GM12874 (cell line): Measurements from ENCODE around the gene FXN.

ENCODE experiments used
- CTCF ChIP-seq: IDR thresholded peaks from 2 replicates; pipeline ENCODE4 v1.5.1; 2011; ENCODE audit warnings: low read depth, mild to moderate bottlenecking, control low read depth, low read length, moderate library complexity; ENCODE audit not compliant: insufficient read depth

FXN gene

GRCh38 chr9:69070201-69070600 is 34.6 kb downstream of the FXN start:
- no peak for TF ChIP-seq CTCF

- TF ChIP-seq CTCF: no peak
Measured at GRCh38 chr9:69071059-69071458, 35.5 kb downstream of the FXN start.

- TF ChIP-seq CTCF: no peak
Measured at GRCh38 chr9:69073103-69073502, 37.6 kb downstream of the FXN start.

DNA sequence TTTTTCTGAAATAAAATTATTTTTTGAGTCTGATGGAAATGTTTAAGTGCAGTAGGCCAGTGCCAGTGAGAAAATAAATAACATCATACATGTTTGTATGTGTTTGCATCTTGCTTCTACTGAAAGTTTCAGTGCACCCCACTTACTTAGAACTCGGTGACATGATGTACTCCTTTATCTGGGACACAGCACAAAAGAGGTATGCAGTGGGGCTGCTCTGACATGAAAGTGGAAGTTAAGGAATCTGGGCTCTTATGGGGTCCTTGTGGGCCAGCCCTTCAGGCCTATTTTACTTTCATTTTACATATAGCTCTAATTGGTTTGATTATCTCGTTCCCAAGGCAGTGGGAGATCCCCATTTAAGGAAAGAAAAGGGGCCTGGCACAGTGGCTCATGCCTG is 39.2 kb downstream of the FXN start:
- no peak for TF ChIP-seq CTCF

DNA sequence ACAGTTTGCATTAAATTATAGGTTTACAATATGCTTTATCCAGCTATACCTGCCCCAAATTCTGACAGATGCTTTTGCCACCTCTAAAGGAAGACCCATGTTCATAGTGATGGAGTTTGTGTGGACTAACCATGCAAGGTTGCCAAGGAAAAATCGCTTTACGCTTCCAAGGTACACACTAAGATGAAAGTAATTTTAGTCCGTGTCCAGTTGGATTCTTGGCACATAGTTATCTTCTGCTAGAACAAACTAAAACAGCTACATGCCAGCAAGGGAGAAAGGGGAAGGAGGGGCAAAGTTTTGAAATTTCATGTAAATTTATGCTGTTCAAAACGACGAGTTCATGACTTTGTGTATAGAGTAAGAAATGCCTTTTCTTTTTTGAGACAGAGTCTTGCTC is 41.0 kb downstream of the FXN start:
- TF ChIP-seq CTCF: no peak

DNA sequence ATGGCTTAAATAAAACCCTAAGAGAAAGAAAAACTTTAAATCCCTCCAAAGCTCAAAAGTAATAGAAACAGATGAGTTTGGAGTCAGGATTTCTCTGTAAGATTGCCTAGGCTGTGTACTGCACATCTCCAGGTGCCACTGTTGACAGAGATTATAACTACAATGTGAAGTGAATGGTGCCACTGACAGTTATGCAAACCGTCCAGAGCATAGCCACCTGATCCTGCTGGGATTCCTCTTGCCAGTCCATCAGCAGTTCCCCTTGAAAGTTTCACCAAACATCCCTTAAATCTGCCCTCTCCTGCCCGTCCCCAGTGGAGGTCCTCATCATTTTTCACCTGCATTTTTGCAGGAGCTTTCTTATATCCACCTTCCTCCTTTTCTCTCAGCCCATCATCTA is 42.5 kb downstream of the FXN start:
- no peak for TF ChIP-seq CTCF

GRCh38 chr9:69078581-69078980 is 43.0 kb downstream of the FXN start:
- no peak for TF ChIP-seq CTCF

DNA sequence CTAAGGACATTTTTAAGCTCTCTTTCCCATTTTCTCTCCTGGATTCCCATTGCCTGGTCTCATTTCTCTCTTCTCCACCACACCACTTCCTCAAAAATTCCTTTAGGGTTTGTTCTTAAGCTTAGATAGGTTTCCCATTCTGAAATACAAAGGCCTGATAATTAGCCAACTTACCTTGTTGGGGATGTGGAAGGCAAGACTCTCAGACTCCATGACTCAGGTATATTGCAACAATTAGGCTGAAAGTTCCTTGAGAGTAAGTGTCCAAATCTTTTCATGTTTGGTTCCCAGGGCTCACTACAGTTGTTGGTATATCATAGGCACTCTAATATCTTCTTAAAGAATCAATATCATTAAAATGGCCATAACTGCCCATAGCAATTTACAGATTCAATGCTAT is 43.6 kb downstream of the FXN start:
- no peak for TF ChIP-seq CTCF
